ENCODE results near the gene MFSD11.
"Not testable (repeated sequence)": the region's sequence is repeated elsewhere in the genome, so short reads cannot be mapped to it uniquely, and the experiment has no call there.

Gene MFSD11

DNA sequence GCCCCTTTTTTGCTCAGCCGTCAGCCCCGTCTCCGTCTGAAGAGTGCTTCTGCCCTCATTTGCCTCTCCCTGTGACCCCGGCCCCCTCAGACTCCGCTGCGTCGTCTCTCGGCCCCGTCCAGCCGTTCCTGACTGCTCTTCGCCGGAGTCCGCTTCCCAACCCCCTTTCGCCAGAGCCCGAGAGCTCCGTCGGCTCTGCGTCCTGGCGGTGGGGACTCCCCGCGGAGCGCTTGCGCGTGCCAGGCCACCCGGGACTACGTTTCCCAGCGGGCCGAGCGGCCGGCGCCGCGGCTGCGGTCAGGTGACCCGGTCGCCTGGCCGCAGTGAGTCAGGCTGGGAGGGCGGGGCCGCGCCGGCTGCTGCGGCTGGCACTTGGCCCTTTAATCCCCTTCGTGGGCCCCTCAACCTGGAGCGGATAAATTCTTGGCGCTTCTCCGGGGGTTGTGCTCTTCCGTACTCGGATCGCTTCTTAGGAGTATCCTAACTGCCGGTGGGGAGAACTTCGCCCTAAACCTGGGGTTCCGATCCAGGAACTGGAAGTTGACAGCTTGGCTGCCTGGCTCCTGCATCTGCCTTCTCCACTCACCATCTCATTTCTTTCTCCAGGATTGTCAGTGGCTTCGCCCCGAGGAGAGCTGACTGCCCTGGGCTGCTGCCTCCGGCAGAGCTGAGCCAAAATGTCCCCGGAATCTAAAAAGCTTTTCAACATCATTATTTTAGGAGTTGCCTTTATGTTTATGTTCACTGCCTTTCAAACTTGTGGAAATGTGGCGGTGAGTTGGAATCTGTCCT, at the start of gene MFSD11:
MFSD11 (plus strand) TSS at position 444 of the 792 bp plus-strand sequence; CDS start at position 678, 234 bp downstream.
- peak; percentile 97 for DNase-seq (ENCODE audit: low spot score)

GRCh38 chr17:76688165-76688622, 49.7 kb upstream of the MFSD11 start:
- DNase-seq (ENCODE audit: low spot score): no peak

DNA sequence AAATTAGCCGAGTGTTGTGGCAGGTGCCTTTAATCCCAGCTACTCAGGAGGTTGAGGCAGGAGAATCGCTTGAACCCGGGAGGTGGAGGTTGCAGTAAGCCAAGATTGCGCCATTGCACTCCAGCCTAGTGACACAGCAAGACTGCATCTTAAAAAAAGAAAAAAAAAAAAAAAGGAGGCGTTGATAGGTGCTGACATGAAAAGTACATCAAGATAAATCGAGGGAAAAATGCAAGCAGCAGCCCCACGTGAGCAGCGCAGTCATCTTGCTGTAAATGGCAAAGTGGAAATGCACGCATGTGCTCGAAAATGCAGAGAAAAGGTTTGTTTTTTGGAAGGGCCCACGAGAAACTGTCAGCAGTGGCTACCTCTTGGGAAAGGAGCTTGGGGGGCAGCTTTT, 48.1 kb upstream of the MFSD11 start:
- DNase-seq (ENCODE audit: low spot score): no peak

DNA sequence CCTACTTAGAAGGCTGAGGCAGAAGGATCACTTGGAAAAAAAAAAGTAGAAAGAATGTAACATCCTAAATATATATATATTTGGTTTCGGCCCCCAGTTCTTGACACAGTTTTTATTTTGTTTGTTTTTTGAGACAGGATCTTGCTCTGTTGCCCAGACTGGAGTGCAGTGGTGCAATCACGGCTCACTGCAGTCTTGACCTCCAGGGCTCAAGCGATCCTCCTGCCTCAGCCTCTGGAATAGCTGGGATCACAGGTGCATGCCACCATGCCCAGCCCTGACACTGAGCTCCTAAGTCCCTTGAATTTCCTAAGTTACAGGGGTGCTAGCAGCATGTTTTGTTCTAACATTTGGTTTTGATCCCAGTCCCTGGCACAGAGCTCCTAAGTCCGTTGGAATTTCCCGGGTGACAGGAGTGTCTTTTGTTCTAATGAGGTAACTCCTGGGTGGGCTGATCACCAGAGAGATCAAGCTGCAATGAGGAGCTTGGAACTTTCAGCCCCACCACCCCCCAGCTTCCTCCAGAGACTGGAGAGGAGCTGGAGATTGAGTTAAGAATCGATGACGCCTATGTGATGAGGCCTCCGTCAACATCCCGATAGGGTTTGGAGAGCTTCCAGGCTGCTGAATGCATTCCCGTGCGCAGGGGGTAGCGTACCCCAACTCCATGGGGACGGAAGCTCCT, 47.2 kb upstream of the MFSD11 start:
- no peak for DNase-seq (ENCODE audit: low spot score)

DNA sequence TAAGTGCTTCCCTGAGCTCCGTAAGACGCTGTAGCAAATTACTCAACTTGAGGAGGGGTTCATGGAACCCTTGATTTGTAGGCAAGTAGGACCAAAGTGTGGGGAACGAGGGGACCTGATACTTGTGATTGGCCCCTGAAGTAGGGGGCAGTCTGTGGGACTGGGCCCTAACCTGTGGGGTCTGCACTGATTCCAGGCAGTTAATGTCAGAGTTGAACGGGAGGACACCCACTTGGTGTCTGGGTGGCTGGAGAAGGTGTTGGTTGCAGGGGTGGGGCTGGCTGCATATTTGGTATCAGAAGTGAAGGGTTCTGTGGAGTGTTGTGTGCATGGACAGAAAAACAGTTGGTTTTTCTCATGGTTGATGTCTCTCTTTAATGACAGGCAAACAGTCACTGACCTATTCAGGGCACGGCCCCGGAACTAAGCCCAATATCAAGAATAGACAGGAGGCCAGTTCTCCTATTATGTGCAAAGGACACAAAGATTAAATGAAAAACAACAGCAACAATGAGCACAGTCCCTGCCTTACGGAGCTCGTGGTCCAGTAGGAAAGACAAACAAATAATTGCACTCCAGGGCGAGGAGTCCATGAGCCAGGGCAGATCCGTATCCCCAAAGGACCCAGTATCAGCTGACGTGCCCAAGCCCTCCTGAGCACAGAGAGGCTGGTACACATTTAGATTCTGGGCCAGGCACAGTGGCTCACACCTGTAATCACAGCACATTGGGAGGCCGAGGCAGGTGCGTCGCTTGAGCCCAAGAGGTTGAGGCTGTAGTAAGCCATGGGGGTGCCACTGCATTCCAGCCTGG, 46.3 kb upstream of the MFSD11 start:
- no peak for DNase-seq (ENCODE audit: low spot score)

DNA sequence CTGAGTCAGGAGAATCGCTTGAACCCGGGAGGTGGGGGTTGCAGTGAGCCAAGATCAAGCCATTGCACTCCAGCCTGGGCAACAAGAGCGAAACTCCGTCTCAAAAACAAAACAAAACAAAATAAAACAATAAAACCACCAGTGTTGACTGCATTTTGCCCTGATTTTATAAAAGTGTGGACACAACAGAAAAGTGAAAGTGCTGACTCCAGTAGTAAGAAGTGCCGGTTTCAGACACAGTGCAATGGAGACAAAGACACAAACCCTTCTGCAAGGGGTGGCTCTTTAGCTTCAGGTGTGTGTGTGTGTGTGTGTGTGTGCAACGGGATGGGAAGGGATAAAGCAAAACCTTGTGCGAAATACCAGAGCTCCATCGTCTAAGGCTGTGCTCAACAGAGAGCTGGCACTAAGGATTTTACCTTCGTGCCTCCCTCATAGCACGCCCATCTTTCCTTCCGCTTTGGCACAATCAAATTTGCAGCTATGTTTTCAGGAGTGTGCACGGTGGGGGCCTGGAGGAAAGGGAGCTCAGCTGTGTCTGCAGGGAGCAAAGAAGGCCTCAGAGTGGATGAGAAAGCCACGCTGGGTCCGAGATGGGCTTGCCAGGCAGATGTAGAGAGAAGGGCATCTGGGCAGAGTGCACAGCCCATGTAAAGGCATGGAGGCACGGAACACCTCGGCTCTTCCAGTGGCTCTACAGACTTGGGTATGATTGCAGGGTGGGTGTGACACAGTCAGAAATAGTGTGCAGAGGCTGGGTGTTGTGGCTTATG, 42.7 kb upstream of the MFSD11 start:
- no peak for DNase-seq (ENCODE audit: low spot score)

- DNase-seq (ENCODE audit: low spot score): no peak
Observed at GRCh38 chr17:76696763-76697701, 40.9 kb upstream of the MFSD11 start.

DNA sequence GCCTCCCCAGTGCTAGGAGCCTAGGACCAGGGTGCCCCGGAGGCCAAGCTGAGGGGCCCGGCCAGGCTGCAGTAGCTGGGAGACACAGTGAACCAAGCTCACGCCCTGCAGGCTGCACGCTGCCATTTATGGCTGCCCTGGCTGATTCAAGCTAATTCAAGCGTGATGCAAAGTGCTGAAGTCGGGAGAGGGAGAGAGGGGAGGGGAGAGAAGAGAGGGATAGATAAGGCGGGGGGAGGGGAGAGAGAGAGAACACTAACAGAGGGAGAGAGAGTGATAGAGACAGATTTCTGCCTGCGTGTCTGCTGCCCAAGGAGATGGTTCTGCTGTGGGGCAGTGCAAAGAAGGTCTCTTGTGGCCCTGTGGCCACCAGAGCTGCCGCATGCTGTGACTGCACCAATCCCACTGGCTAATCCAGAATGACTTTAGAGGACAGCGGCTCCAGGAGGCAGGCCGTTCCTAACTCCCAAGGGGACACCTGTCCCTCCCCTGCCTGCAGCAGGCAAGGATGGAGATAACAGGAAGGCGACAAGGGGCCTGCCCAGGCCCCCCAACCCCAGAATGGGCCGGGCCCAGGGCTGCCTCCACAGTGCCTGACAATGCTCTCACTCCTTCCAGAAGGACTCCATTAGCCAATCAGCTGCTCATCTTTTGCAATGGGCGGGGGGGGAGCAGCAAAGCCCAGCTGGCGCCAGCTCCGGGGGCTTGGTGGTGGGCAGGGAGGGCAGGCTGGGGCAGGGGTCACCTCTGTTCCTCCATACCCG, 40.0 kb upstream of the MFSD11 start:
- peak; percentile 40 for DNase-seq (ENCODE audit: low spot score)

GRCh38 chr17:76698466-76698977, 39.4 kb upstream of the MFSD11 start:
- DNase-seq (ENCODE audit: low spot score): not testable (repeated sequence)

DNA sequence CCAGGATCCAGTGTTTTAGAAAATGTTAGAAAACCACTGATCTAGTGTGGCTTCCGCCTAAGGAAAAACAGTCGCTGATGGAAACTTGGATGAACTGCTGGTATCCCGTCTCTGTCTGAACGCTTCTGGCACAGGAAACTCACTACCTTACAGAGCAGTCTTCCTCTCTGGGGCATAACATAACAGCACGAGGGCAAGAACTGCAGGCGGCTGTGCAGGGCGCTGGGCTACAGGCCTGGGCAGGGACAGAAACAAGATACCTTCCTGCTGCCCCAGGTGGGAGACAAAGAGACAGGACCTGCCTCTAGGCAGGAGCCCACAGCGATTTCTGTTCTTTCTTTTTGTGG, 37.7 kb upstream of the MFSD11 start:
- DNase-seq (ENCODE audit: low spot score): no peak

- DNase-seq (ENCODE audit: low spot score): peak; percentile 89
Observed at GRCh38 chr17:76700617-76701470, 37.1 kb upstream of the MFSD11 start.

GRCh38 chr17:76701471-76701967, 36.4 kb upstream of the MFSD11 start:
- no peak for DNase-seq (ENCODE audit: low spot score)

DNA sequence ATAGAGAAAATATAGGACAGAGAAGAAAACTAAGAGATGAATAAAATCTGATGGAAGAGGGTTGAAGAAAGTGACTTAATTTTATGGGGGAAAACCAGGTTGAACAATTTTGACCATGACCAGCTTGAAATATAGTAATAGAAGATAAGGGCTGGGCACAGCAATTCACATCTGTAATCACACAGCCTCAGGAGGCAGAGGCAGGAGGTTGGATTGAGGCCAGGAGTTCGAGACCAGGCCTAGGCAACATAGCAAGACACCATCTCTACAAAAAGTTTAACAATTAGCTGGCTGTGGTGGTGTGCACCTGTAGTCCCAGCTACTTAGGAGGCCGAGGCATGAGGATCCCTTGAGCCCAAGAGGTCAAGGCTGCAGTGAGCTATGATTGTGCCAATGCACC, 35.8 kb upstream of the MFSD11 start:
- DNase-seq (ENCODE audit: low spot score): no peak

GRCh38 chr17:76702941-76703637, 34.8 kb upstream of the MFSD11 start:
- DNase-seq (ENCODE audit: low spot score): no peak

DNA sequence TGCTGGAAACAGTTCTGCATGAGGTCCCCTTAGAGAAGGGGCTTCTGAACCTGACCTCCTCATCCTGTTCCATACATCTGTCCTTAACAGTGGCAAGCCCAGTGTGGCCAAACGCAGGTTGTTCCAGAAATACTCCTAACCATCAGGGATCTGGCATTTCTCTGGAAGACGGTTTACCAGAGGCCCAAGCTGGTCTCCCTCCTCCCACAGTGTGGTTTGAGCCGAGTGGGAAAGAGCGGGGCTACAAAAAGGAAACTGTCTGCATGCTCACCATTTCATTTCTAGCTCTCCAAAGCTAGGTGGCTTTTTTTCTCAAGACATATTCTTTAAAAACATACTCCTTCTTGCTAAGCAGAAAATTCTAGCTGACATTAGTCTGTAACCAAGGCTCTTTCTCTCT, 33.1 kb upstream of the MFSD11 start:
- no peak for DNase-seq (ENCODE audit: low spot score)

DNA sequence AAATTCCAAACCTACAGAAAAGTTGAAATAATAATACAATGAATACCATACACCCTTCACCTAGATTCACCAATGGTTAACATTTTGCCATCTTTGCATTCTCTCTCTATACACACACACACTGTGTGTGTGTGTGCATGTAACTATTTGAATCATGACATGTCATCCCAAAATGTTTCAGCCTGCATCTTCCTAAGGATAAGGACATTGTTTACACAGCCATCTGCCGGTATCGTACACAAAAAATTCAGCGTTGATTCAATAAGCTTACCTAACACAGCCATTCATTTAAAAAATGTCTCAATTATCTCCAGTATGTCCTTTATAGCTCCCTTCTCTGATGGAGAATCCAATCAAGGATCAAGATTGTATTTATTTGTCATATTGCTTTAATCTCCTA, 31.1 kb upstream of the MFSD11 start:
- no peak for DNase-seq (ENCODE audit: low spot score)

GRCh38 chr17:76707985-76708807, 29.7 kb upstream of the MFSD11 start:
- no peak for DNase-seq (ENCODE audit: low spot score)
